ENCODE data around the gene SLC2A6.

SLC2A6 gene

DNA sequence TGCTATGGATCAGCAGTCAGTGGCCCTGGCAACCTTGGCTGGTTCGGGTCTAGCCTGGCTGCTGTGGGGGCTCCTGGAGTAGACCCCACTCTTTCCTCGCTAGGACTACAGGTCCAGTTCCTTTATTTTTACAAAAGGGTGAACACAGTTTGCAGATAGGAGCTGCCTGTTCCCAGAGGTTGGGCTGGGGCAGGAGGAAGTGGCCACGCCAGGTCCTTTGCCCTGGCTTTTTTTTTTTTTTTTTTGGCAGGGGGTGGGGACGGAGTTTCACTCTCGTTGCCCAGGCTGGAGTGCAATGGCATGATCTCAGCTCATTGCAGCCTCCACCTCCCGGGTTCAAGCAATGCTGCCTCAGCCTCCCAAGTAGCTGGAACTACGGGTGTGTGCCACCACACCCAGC lies 7.9 kb downstream of the SLC2A6 start:
- DNase-seq (ENCODE audit: low read depth): no peak
- no peak for TF ChIP-seq CTCF (IDR thresholded peaks at IDR 0.05; ENCODE audit: insufficient read depth, low read depth, low read length, missing control alignments)
- no peak overlapping the region for H3K4me3 ChIP-seq (ENCODE audit: low read depth, low read length)

DNA sequence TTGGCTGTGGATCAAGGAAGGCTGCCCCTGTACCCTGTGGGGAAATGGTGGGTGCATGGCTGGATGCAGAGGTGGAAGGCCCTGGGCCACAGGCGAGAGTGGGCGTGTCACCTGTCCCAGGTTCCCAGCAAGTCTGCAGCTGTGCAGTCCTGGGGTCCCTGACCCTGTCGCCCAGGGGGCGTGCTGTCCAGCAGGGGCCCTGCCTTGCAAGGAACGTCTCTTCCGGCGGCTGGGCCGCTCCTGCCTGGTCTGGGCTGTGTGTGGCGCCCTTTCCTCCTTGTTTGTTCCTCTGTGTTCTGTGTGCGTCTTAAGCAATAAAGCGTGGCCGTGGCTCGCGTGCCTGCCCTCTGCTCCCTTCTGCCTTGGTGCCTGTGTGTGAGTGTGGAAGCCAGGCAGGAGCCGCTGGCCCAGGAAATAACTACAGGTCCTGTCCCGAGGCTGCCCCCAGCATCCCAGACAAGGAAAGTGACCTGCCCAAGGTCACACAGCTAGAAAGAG lies 8.4 kb downstream of the SLC2A6 start:
- no peak for DNase-seq (ENCODE audit: low read depth)
- TF ChIP-seq CTCF (IDR thresholded peaks at IDR 0.05; ENCODE audit: insufficient read depth, low read depth, low read length, missing control alignments): no peak
- no peak overlapping the region for H3K4me3 ChIP-seq (ENCODE audit: low read depth, low read length)

- no peak for DNase-seq (ENCODE audit: low read depth)
- no peak overlapping the region for H3K4me3 ChIP-seq (ENCODE audit: low read depth, low read length)
- TF ChIP-seq CTCF (IDR thresholded peaks at IDR 0.05; ENCODE audit: insufficient read depth, low read depth, low read length, missing control alignments): no peak
Measured at GRCh38 chr9:133468777-133469421, 10.0 kb downstream of the SLC2A6 start.

- no peak for DNase-seq (ENCODE audit: low read depth)
- TF ChIP-seq CTCF (IDR thresholded peaks at IDR 0.05; ENCODE audit: insufficient read depth, low read depth, low read length, missing control alignments): no peak
Measured at GRCh38 chr9:133468374-133468773, 10.5 kb downstream of the SLC2A6 start.

GRCh38 chr9:133467101-133467500 lies 11.8 kb downstream of the SLC2A6 start:
- no peak for TF ChIP-seq CTCF (IDR thresholded peaks at IDR 0.05; ENCODE audit: insufficient read depth, low read depth, low read length, missing control alignments)
- H3K4me3 ChIP-seq (ENCODE audit: low read depth, low read length): no peak overlapping the region
- DNase-seq (ENCODE audit: low read depth): no peak

More at GRCh38 chr9:133468374-133468773, 10.5 kb downstream of the SLC2A6 start:
- H3K4me3 ChIP-seq (ENCODE audit: low read depth, low read length): no peak overlapping the region

GRCh38 chr9:133465984-133466383 lies 12.9 kb downstream of the SLC2A6 start:
- H3K4me3 ChIP-seq (ENCODE audit: low read depth, low read length): no peak overlapping the region
- DNase-seq (ENCODE audit: low read depth): no peak
- no peak for TF ChIP-seq CTCF (IDR thresholded peaks at IDR 0.05; ENCODE audit: insufficient read depth, low read depth, low read length, missing control alignments)

- no peak for DNase-seq (ENCODE audit: low read depth)
- H3K4me3 ChIP-seq (ENCODE audit: low read depth, low read length): no peak overlapping the region
- TF ChIP-seq CTCF (IDR thresholded peaks at IDR 0.05; ENCODE audit: insufficient read depth, low read depth, low read length, missing control alignments): no peak
Measured at GRCh38 chr9:133464638-133465037, 14.3 kb downstream of the SLC2A6 start.
